Activated naive CD4-positive, alpha-beta T cell treated with anti-CD3 and anti-CD28 coated beads for 36 hours (primary cell): Measurements from ENCODE around the gene YARS1. TPM values are rescaled to one million over a fixed set of nuclear protein-coding genes. Genes with fewer than 3 reads are reported as not detected.

Source experiments
- CTCF ChIA-PET: fragments of 350-600 bp; sonication (Branson Sonifier 250); formaldehyde crosslinking; loops from one replicate; lab custom pipeline; 2021; ENCODE audit warnings: antibody characterized with exemption; lab: Charles Lee
- DNase-seq: peaks from one replicate; pipeline ENCODE4 v3.0.0-alpha.2; 2020
- H3K27ac Mint-ChIP-seq: one replicate; pipeline ENCODE4 v1.8.0; 2021; ENCODE audit warnings: mild to moderate bottlenecking, mixed read lengths
- H3K27me3 Mint-ChIP-seq: one replicate; pipeline ENCODE4 v1.8.0; 2021; ENCODE audit warnings: low read depth, mixed read lengths
- H3K36me3 Mint-ChIP-seq: one replicate; pipeline ENCODE4 v1.8.0; 2021; ENCODE audit warnings: low read depth, mixed read lengths
- H3K4me1 Mint-ChIP-seq: one replicate; pipeline ENCODE4 v1.8.0; 2021; ENCODE audit warnings: low read depth, mixed read lengths
- H3K4me3 Mint-ChIP-seq: one replicate; pipeline ENCODE4 v1.8.0; 2021; ENCODE audit warnings: mild to moderate bottlenecking, moderate library complexity, mixed read lengths
- H3K9me3 Mint-ChIP-seq: one replicate; pipeline ENCODE4 v1.8.0; 2021; ENCODE audit warnings: mixed read lengths
- intact Hi-C: fragments of 100-400 bp; cut with micrococcal nuclease; formaldehyde crosslinking; loops from one replicate; pipeline ENCODE4 v1.15.1; 2023
- total RNA-seq, 2 experiments: library from RNA; stranded (reverse); gene quantifications; one replicate each; pipeline ENCODE4 v1.2.3, GENCODE V29; 2021

The YARS1 gene
- total RNA-seq, 2 experiments from 2014 or later, result 293 to 312 TPM

GRCh38 chr1:32773764-32774463 is 43.2 kb downstream of the YARS1 start:
- Mint-ChIP-seq H3K4me1 (peaks cover 10% of the 10 kb centered on the region), H3K36me3 (peaks cover 15% of the 10 kb centered on the region), H3K27me3 (no peaks in the 10 kb centered on the region), H3K9me3 (no peaks in the 10 kb centered on the region), H3K4me3 (no peak overlapping the region), H3K27ac (peak overlapping the region; percentile 65)
- DNase-seq, result no peak
- CTCF ChIA-PET, result interaction anchor here (0.7 to 6.5 kb wide), 13 partner anchors 8 to 256 kb away, joined by 3 to 126 read pairs (median 10); no protein-coding TSS in a partner anchor
- intact Hi-C loops, result loop anchor here (1.0 to 2.0 kb wide), 5 partner anchors 58 to 326 kb away; no protein-coding TSS in a partner anchor

GRCh38 chr1:32773018-32773763 is 44.0 kb downstream of the YARS1 start:
- no peak overlapping the region for H3K27ac Mint-ChIP-seq
- peak; percentile 86 for DNase-seq
- peaks cover 10% of the 10 kb centered on the region for H3K36me3 Mint-ChIP-seq
- no peaks in the 10 kb centered on the region for H3K27me3 Mint-ChIP-seq
- no peaks in the 10 kb centered on the region for H3K9me3 Mint-ChIP-seq
- H3K4me3 Mint-ChIP-seq, result no peak overlapping the region
- intact Hi-C loops, result loop anchor here (1.0 to 2.0 kb wide), 5 partner anchors 57 to 325 kb away; no protein-coding TSS in a partner anchor
- CTCF ChIA-PET, result interaction anchor here (0.6 to 6.5 kb wide), 22 partner anchors 9 to 376 kb away, joined by 3 to 126 read pairs (median 4); no protein-coding TSS in a partner anchor
- H3K4me1 Mint-ChIP-seq, result peaks cover 10% of the 10 kb centered on the region

DNA sequence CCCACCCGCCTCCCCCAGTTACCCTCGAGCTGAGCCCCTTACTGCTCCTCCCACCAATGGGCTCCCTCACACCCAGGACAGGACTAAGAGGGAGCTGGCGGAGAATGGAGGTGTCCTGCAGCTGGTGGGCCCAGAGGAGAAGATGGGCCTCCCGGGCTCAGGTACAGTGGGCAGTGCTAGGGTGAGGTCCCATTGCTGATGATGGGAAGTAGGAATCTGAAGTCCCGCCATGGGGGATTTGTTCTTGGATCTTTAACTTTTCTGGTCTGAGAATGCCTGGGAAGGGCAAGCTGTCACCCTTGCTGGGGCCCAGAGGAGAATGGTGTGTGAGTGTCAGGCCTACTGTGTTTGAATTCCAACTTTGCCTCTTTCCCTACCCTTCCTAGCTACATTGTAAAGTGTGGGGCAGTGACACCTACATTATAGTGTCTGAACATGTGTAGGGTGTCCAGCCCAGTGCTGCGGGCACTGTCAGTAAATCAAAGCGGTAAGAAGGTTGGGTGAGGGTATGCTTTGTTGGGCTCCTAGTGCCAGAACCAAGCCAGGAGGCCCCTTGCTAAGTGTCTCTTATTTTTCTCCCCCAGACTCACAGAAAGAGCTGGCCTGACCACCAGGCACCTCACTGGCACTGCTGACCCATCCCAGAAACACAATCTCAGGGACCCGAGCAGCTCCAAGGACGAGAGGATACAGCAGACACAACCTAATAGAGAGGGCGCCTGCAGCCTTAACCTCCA is 44.7 kb downstream of the YARS1 start:
- Mint-ChIP-seq H3K27ac (no peak overlapping the region), H3K9me3 (no peaks in the 10 kb centered on the region), H3K27me3 (no peaks in the 10 kb centered on the region), H3K4me3 (no peak overlapping the region), H3K36me3 (peaks cover 8% of the 10 kb centered on the region), H3K4me1 (peaks cover 10% of the 10 kb centered on the region)
- no peak for DNase-seq
- intact Hi-C loops, result loop anchor here (1.0 to 2.0 kb wide), 5 partner anchors 56 to 324 kb away; no protein-coding TSS in a partner anchor
- CTCF ChIA-PET, result interaction anchor here (0.5 to 6.5 kb wide), 23 partner anchors 10 to 687 kb away, joined by 3 to 126 read pairs (median 4); no protein-coding TSS in a partner anchor

DNA sequence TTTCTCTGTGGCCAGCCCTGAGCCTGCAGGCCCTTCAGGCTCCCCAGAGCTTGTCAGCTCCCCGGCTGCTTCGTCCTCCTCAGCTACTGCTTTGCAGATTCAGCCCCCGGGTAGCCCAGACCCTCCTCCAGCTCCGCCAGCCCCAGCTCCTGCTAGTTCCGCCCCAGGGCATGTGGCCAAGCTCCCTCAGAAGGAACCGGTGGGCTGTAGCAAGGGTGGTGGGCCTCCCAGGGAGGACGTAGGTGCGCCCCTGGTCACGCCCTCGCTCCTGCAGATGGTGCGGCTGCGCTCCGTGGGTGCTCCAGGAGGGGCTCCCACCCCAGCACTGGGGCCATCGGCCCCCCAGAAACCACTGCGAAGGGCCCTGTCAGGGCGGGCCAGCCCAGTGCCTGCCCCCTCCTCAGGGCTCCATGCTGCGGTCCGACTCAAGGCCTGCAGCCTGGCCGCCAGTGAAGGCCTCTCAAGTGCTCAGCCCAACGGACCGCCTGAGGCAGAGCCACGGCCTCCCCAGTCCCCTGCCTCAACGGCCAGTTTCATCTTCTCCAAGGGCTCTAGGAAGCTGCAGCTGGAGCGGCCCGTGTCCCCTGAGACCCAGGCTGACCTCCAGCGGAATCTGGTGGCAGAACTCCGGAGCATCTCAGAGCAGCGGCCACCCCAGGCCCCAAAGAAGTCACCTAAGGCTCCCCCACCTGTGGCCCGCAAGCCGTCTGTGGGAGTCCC is 45.4 kb downstream of the YARS1 start:
- DNase-seq, result no peak
- intact Hi-C loops, result loop anchor here (2.0 kb wide), 1 partner anchor 101 kb away; no protein-coding TSS in a partner anchor
- Mint-ChIP-seq H3K27me3 (no peaks in the 10 kb centered on the region), H3K27ac (no peak overlapping the region), H3K36me3 (peaks cover 8% of the 10 kb centered on the region), H3K9me3 (no peaks in the 10 kb centered on the region), H3K4me3 (no peak overlapping the region), H3K4me1 (peaks cover 10% of the 10 kb centered on the region)
- CTCF ChIA-PET, result interaction anchor here (0.5 to 6.5 kb wide), 9 partner anchors 10 to 257 kb away, joined by 3 to 126 read pairs (median 4); no protein-coding TSS in a partner anchor

DNA sequence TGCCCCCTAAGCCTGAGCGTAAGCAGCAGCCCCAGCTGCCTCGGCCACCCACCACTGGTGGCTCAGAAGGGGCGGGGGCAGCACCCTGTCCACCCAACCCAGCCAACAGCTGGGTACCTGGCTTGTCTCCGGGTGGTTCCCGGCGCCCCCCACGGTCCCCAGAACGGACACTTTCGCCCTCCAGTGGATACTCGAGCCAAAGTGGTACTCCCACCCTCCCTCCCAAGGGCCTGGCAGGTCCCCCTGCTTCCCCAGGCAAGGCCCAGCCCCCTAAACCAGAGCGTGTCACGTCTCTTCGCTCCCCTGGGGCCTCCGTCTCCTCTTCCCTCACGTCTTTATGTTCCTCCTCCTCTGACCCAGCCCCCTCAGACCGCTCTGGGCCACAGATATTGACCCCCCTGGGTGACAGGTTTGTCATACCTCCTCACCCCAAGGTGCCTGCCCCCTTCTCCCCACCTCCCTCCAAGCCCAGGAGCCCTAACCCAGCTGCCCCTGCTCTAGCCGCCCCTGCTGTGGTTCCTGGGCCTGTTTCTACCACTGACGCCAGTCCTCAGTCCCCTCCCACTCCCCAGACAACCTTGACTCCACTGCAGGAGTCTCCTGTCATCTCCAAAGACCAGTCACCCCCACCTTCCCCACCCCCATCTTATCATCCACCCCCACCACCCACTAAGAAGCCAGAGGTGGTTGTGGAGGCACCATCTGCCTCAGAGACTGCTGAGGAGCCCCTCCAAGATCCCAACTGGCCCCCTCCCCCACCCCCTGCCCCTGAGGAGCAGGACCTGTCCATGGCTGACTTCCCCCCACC is 46.2 kb downstream of the YARS1 start:
- H3K27me3 Mint-ChIP-seq, result no peaks in the 10 kb centered on the region
- DNase-seq, result no peak
- H3K4me3 Mint-ChIP-seq, result no peak overlapping the region
- H3K27ac Mint-ChIP-seq, result no peak overlapping the region
- CTCF ChIA-PET, result interaction anchor here (0.5 to 6.5 kb wide), 3 partner anchors 39 to 59 kb away, joined by 3 to 126 read pairs (median 25); no protein-coding TSS in a partner anchor
- H3K4me1 Mint-ChIP-seq, result peaks cover 10% of the 10 kb centered on the region
- no peaks in the 10 kb centered on the region for H3K9me3 Mint-ChIP-seq
- intact Hi-C loops, result no loop called here
- peaks cover 8% of the 10 kb centered on the region for H3K36me3 Mint-ChIP-seq

DNA sequence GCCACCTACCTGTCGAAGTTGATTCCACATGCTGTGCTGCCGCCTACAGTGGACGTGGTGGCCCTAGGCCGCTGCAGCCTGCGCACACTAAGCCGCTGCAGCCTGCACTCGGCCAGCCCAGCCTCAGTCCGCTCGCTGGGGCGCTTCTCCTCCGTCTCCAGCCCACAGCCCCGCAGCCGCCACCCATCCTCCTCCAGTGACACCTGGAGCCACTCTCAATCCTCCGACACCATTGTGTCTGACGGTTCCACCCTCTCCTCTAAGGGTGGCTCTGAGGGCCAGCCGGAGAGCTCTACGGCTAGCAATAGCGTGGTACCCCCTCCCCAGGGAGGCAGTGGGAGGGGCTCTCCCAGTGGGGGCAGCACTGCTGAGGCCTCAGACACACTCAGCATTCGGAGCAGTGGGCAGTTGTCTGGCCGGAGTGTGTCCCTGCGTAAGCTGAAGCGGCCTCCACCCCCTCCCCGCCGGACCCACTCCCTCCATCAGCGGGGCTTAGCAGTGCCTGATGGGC is 46.9 kb downstream of the YARS1 start:
- peaks cover 3% of the 10 kb centered on the region for H3K36me3 Mint-ChIP-seq
- no peaks in the 10 kb centered on the region for H3K9me3 Mint-ChIP-seq
- CTCF ChIA-PET, result interaction anchor here (0.6 to 3.3 kb wide), 2 partner anchors 58 to 660 kb away, joined by 3 to 25 read pairs; no protein-coding TSS in a partner anchor
- no peaks in the 10 kb centered on the region for H3K27me3 Mint-ChIP-seq
- intact Hi-C loops, result no loop called here
- no peak for DNase-seq
- H3K4me1 Mint-ChIP-seq, result peaks cover 6% of the 10 kb centered on the region
- no peak overlapping the region for H3K4me3 Mint-ChIP-seq
- H3K27ac Mint-ChIP-seq, result no peak overlapping the region

DNA sequence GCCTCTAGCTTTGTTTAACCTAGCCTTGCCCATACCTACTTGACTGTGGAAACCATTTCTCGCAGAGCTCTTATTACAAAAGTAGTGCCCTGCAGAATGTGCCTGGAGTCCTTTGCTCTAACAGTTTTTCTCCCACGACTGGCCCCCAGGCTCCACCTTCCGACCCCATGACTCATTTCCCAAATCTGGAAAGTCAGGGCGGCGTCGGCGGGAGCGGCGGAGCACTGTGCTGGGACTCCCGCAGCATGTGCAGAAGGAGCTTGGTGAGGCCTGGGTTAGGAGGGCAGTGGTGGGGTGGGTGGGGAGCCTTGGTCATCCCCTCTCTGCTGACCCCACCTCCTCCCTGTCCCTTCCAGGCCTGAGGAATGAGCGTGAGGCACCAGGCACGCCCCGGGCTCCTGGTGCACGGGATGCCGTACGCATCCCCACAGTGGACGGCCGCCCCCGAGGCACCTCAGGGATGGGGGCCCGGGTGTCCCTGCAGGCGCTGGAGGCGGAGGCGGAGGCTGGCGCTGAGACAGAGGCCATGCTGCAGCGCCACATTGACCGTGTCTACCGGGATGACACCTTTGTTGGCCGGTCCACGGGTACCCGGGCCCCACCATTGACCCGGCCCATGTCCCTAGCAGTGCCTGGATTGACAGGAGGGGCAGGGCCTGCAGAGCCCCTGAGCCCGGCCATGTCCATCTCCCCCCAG is 47.5 kb downstream of the YARS1 start:
- intact Hi-C loops, result no loop called here
- no peak overlapping the region for H3K27ac Mint-ChIP-seq

DNA sequence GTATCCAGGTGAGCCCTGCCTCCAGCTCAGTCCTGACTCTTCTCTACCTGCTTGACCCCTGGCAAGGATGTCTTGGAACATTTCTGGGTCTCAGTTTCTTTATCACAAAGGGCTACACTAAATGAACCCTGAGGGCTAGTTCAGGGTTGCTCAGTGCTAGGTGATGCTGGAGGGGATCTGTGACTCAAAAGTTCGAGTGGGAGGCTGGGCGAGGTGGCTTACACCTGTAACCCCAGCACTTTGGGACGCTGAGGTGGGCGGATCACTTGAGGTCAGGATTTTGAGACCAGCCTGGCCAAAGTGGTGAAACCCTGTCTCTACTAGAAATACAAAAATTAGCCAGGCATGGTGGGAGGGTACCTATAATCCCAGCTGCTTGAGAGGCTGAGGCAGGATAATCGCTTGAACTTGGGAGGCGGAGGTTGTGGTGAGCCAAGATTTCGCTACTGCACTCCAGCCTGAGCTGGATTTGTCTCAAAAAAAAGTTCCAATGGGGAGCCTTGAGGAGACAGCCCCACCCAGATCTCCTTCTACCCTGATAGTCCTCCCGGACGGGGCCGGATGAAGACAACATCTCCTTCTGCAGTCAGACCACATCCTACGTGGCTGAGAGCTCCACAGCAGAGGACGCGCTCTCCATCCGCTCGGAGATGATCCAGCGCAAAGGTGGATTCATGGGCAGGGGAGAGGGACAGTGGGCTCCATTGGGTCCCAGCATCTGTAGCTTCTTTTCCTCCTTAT is 48.9 kb downstream of the YARS1 start:
- no peaks in the 10 kb centered on the region for H3K27me3 Mint-ChIP-seq
- no peak overlapping the region for H3K27ac Mint-ChIP-seq
- CTCF ChIA-PET, result interaction anchor here (1.4 to 3.3 kb wide), 2 partner anchors 34 to 56 kb away, joined by 3 to 25 read pairs; no protein-coding TSS in a partner anchor
- no peak for DNase-seq
- peaks cover 3% of the 10 kb centered on the region for H3K4me1 Mint-ChIP-seq
- intact Hi-C loops, result no loop called here
- no peaks in the 10 kb centered on the region for H3K9me3 Mint-ChIP-seq
- no peaks in the 10 kb centered on the region for H3K36me3 Mint-ChIP-seq
- no peak overlapping the region for H3K4me3 Mint-ChIP-seq

More for the DNA sequence above, 47.5 kb downstream of the YARS1 start:
- Mint-ChIP-seq H3K4me1 (peaks cover 3% of the 10 kb centered on the region), H3K36me3 (peaks cover 3% of the 10 kb centered on the region), H3K9me3 (no peaks in the 10 kb centered on the region), H3K27me3 (no peaks in the 10 kb centered on the region), H3K4me3 (no peak overlapping the region)
- DNase-seq, result no peak
- CTCF ChIA-PET, result interaction anchor here (0.6 to 3.3 kb wide), 4 partner anchors 36 to 660 kb away, joined by 3 to 25 read pairs (median 4); no protein-coding TSS in a partner anchor

DNA sequence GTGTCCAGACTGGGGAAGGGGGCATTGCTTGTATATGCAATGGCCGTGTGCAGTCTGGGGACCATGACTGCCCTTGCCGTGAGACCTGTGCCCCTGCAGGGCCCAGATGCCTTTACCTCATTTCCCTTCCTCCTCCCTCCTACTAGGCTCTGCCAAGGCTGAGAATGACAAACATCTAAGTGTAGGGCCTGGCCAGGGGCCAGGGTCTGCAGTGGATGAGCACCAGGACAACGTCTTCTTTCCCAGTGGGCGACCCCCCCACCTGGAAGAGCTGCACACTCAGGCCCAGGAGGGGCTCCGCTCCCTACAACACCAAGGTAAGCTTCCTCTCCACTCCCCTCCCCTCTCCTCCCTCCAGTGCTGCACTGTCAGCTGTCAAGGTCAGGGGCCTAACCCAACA is 49.5 kb downstream of the YARS1 start:
- DNase-seq, result no peak
- CTCF ChIA-PET, result interaction anchor here (3.3 kb wide), 1 partner anchor 55 kb away, joined by 25 read pairs; no protein-coding TSS in a partner anchor
- intact Hi-C loops, result no loop called here
- H3K27ac Mint-ChIP-seq, result no peak overlapping the region
- no peak overlapping the region for H3K4me3 Mint-ChIP-seq
- H3K36me3 Mint-ChIP-seq, result no peaks in the 10 kb centered on the region
- H3K27me3 Mint-ChIP-seq, result no peaks in the 10 kb centered on the region
- no peaks in the 10 kb centered on the region for H3K9me3 Mint-ChIP-seq
- H3K4me1 Mint-ChIP-seq, result no peaks in the 10 kb centered on the region
